PC-3 (cell line): Measurements from ENCODE around the gene PRDM1.
"Not testable (repeated sequence)": the region's sequence is repeated elsewhere in the genome, so short reads cannot be mapped to it uniquely, and the experiment has no call there.

Experiments used
- CTCF ChIP-seq: fragments of 300-600 bp; sonication (generic); conservative IDR thresholded peaks from 2 replicates; pipeline ENCODE4 v1.5.1; 2017; ENCODE audit warnings: antibody characterized with exemption, low read depth, mild to moderate bottlenecking, low read length
- EZH2 ChIP-seq: fragments of 300-600 bp; sonication (generic); IDR thresholded peaks from one replicate; pipeline ENCODE4 v1.6.1; 2017; ENCODE audit warnings: antibody characterized with exemption, mild to moderate bottlenecking, low read length; ENCODE audit not compliant: unreplicated experiment
- EZH2phosphoT487 ChIP-seq: fragments of 300-600 bp; sonication (generic); IDR thresholded peaks from 2 replicates; pipeline ENCODE4 v1.6.1; 2018; ENCODE audit warnings: mild to moderate bottlenecking, antibody characterized with exemption, low read length, borderline replicate concordance

DNA sequence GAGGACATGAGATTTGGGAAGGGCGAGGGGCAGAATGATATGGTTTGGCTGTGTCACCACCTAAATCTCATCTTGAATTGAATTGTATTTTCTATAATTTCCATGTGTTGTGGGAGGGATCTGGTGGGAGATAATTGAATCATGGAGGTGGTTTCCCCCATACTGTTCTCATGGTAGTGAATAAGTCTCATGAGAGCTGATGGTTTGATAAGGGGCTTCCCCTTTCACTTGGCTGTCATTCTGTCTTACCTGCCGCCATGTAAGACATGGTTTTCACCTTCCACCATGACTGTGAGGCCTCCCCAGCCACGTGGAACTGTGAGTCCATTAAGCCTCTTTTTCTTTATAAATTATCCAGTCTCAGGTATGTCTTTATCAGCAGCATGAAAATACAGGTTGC is 66.3 kb downstream of the PRDM1 start:
- not testable (repeated sequence) for TF ChIP-seq CTCF, EZH2, EZH2phosphoT487
